ENCODE measurements around the gene USP17L10.
"Not testable (repeated sequence)": the region's sequence is repeated elsewhere in the genome, so short reads cannot be mapped to it uniquely, and the experiment has no call there.

Gene USP17L10

GRCh38 chr4:9210357-9210756 lies at the start of gene USP17L10:
TSS of gene USP17L10 (plus strand) at chr4:9210657. CDS start at chr4:9210657, 0 bp downstream.
- DNase-seq (ENCODE audit: low read depth), result not testable (repeated sequence)

GRCh38 chr4:9165990-9166389 lies 44.5 kb upstream of the USP17L10 start:
- DNase-seq (ENCODE audit: low read depth), result not testable (repeated sequence)

- not testable (repeated sequence) for DNase-seq (ENCODE audit: low read depth)
Observed at GRCh38 chr4:9169791-9170459, 40.5 kb upstream of the USP17L10 start, which contains the start of gene FAM90A26. TSS of gene FAM90A26 (plus strand) at chr4:9170409. CDS start at chr4:9173173, 2,764 bp downstream.

- not testable (repeated sequence) for DNase-seq (ENCODE audit: low read depth)
Observed at GRCh38 chr4:9214701-9215100, 4.2 kb downstream of the USP17L10 start.

GRCh38 chr4:9215105-9215504 lies 4.6 kb downstream of the USP17L10 start, which contains the start of gene USP17L11:
TSS of gene USP17L11 (plus strand) at chr4:9215405. CDS start at chr4:9215405, 0 bp downstream.
- DNase-seq (ENCODE audit: low read depth), result not testable (repeated sequence)

- DNase-seq (ENCODE audit: low read depth), result not testable (repeated sequence)
Observed at GRCh38 chr4:9219852-9220251, 9.4 kb downstream of the USP17L10 start, which contains the start of gene USP17L12. TSS of gene USP17L12 (plus strand) at chr4:9220152. CDS start at chr4:9220152, 0 bp downstream.

GRCh38 chr4:9224596-9224995 lies 14.1 kb downstream of the USP17L10 start, which contains the start of gene USP17L13:
TSS of gene USP17L13 (plus strand) at chr4:9224896. CDS start at chr4:9224896, 0 bp downstream.
- not testable (repeated sequence) for DNase-seq (ENCODE audit: low read depth)

- DNase-seq (ENCODE audit: low read depth), result not testable (repeated sequence)
Observed at GRCh38 chr4:9230249-9230648, 19.8 kb downstream of the USP17L10 start.

- not testable (repeated sequence) for DNase-seq (ENCODE audit: low read depth)
Observed at GRCh38 chr4:9234085-9234484, 23.6 kb downstream of the USP17L10 start, which contains the start of gene USP17L15. TSS of gene USP17L15 (plus strand) at chr4:9234385. CDS start at chr4:9234385, 0 bp downstream.

- not testable (repeated sequence) for DNase-seq (ENCODE audit: low read depth)
Observed at GRCh38 chr4:9238461-9238860, 28.0 kb downstream of the USP17L10 start.

- not testable (repeated sequence) for DNase-seq (ENCODE audit: low read depth)
Observed at GRCh38 chr4:9243579-9243978, 33.1 kb downstream of the USP17L10 start, which contains the start of gene USP17L17. TSS of gene USP17L17 (plus strand) at chr4:9243879. CDS start at chr4:9243879, 0 bp downstream.

- DNase-seq (ENCODE audit: low read depth), result not testable (repeated sequence)
Observed at GRCh38 chr4:9247953-9248680, 37.7 kb downstream of the USP17L10 start, which contains the start of gene USP17L18. TSS of gene USP17L18 (plus strand) at chr4:9248630. CDS start at chr4:9248630, 0 bp downstream.

GRCh38 chr4:9253078-9253477 lies 42.6 kb downstream of the USP17L10 start, which contains the start of gene USP17L19:
TSS of gene USP17L19 (plus strand) at chr4:9253378. CDS start at chr4:9253378, 0 bp downstream.
- DNase-seq (ENCODE audit: low read depth), result not testable (repeated sequence)

- DNase-seq (ENCODE audit: low read depth), result not testable (repeated sequence)
Observed at GRCh38 chr4:9257824-9258223, 47.4 kb downstream of the USP17L10 start, which contains the start of gene USP17L20. TSS of gene USP17L20 (plus strand) at chr4:9258124. CDS start at chr4:9258124, 0 bp downstream.

Measured in stimulated activated CD8-positive, alpha-beta memory T cell treated with anti-CD3 and anti-CD28 coated beads, Interleukin-15, amount 100 ng/mL, for 24 hours (primary cell).